ENCODE data around the gene PRICKLE2. TPM values are rescaled to one million over a fixed set of nuclear protein-coding genes. Genes with fewer than 3 reads are reported as not detected.

Gene PRICKLE2
- total RNA-seq, 1 experiment from 2014 or later = 3.2 TPM

DNA sequence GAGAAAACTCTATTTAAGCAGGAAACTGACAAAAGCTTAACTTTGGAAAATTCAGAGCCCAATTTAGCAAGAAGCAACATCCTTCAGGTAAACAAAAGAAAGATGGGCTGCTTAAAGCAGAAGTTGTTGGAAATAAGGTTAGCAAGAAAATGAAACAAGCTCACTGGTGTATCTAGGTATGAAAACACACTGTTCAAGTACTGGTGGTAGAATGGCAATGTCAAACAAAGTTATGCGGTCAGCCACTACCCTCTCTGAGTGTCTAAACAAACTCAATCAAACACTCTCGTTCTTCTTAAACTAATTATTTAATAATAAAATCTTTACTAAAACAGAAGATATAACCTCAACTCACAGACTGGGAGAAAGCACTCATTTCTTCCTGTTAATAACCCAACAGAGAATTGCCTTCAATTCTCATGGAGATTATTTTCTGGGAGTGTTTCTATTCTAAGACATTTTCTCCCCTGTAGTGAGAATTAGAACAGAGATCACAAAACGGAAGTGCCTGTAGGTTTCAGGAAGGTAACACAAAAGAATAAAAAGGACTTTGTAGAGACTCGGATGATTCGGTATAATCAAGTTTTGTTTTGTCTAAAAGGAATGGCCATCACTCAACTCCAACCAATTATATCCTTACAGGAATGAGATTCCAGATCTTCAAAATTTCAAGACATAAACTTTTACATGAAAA is 28.9 kb downstream of the PRICKLE2 start:
- Histone ChIP-seq H2AK5ac (ENCODE audit: insufficient read length, low read length) (no peak overlapping the region), H3K79me2 (ENCODE audit: insufficient read depth, low read length) (no peaks in the 10 kb centered on the region), H3K4me1 (ENCODE audit: insufficient read depth, low read length) (peaks cover 2% of the 10 kb centered on the region; the same call in 1 of the 2 replicates), H3K27me3 (ENCODE audit: insufficient read depth, low read length) (no peaks in the 10 kb centered on the region), H3K27ac (ENCODE audit: insufficient read length, low read depth, low read length) (peak overlapping the region; percentile 69), H3K23me2 (ENCODE audit: insufficient read length, low read depth, low read length, poor library complexity, severe bottlenecking) (no peaks in the 10 kb centered on the region), H4K91ac (ENCODE audit: insufficient read length, low read depth, low read length) (no peak overlapping the region), H3K23ac (ENCODE audit: insufficient read length, low read depth, low read length) (no peak overlapping the region), H3K14ac (ENCODE audit: insufficient read depth, low read length) (no peak overlapping the region), H3K56ac (ENCODE audit: insufficient read length, low read depth, low read length) (no peak overlapping the region), H2BK20ac (ENCODE audit: low read depth, low read length, poor library complexity, severe bottlenecking) (no peak overlapping the region), H3K79me1 (ENCODE audit: insufficient read depth, low read depth, low read length, poor library complexity, severe bottlenecking) (no peaks in the 10 kb centered on the region), H3K4me2 (ENCODE audit: insufficient read depth, insufficient read length, low read length) (no peak overlapping the region), H4K8ac (replicated peaks; ENCODE audit: insufficient read length, low read depth, low read length) (no peak overlapping the region), H4K5ac (ENCODE audit: insufficient read length, low read depth, low read length) (no peak overlapping the region), H3K18ac (ENCODE audit: insufficient read length, low read depth, low read length) (no peak overlapping the region), H3K9me3 (ENCODE audit: control insufficient read depth, low read depth, low read length) (no peaks in the 10 kb centered on the region), H2BK120ac (ENCODE audit: low read depth, low read length, poor library complexity, severe bottlenecking) (no peak overlapping the region), H3K4ac (ENCODE audit: low read depth, low read length) (no peak overlapping the region), H2AFZ (ENCODE audit: low read length) (no peak overlapping the region), H3T11ph (ENCODE audit: low read length) (no peak overlapping the region), H2BK5ac (ENCODE audit: insufficient read length, low read length) (no peak overlapping the region), H3K9ac (ENCODE audit: extremely low read depth, insufficient read length, low read length) (no peak overlapping the region), H2BK15ac (ENCODE audit: low read depth, low read length) (no peak overlapping the region), H2BK12ac (ENCODE audit: insufficient read length, low read depth, low read length) (no peak overlapping the region), H4K20me1 (ENCODE audit: control insufficient read depth, insufficient read depth, insufficient read length) (no peaks in the 10 kb centered on the region)
- TF ChIP-seq, protein P1, sequence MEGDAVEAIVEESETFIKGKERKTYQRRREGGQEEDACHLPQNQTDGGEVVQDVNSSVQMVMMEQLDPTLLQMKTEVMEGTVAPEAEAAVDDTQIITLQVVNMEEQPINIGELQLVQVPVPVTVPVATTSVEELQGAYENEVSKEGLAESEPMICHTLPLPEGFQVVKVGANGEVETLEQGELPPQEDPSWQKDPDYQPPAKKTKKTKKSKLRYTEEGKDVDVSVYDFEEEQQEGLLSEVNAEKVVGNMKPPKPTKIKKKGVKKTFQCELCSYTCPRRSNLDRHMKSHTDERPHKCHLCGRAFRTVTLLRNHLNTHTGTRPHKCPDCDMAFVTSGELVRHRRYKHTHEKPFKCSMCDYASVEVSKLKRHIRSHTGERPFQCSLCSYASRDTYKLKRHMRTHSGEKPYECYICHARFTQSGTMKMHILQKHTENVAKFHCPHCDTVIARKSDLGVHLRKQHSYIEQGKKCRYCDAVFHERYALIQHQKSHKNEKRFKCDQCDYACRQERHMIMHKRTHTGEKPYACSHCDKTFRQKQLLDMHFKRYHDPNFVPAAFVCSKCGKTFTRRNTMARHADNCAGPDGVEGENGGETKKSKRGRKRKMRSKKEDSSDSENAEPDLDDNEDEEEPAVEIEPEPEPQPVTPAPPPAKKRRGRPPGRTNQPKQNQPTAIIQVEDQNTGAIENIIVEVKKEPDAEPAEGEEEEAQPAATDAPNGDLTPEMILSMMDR (conservative IDR thresholded peaks at IDR 0.05) = no peak
- peaks cover 24 to 31% (median 30%) of the 10 kb centered on the region in 3 experiments for H3K36me3 Mint-ChIP-seq (ENCODE audit: insufficient read depth in 1 of 3, low read depth in 3 of 3)
- WGBS (ENCODE audit: extremely low coverage, insufficient read length, low lambda C conversion rate) = 100% methylated on average over 1 of the region's 5 CpGs
- H3K4me1 Mint-ChIP-seq = peaks cover 15 to 16% of the 10 kb centered on the region in 2 experiments
- DNase-seq = no peak
- peaks cover 13 to 16% of the 10 kb centered on the region in 2 experiments for H3K9me3 Mint-ChIP-seq
- H3K27ac Mint-ChIP-seq = peak overlapping the region; percentile 11 to 94 (median 89); a peak in 5 of 7 replicates
- no peak overlapping the region for H3K4me3 Mint-ChIP-seq
- no peaks in the 10 kb centered on the region for H3K27me3 Mint-ChIP-seq (ENCODE audit: low read depth)
